Mesenchymal stem cell (in vitro differentiated cells and primary cell): ENCODE results near the gene RND3.

Experiments used
- DNase-seq: peaks from one replicate; pipeline ENCODE4 v3.0.0-alpha.2; 2013
- H2AFZ ChIP-seq: one replicate; pipeline ENCODE4 v1.6.1; 2013; ENCODE audit warnings: low read depth, mild to moderate bottlenecking, control low read depth, inconsistent platforms, low read length, moderate library complexity
- H2AK5ac ChIP-seq: 2 replicates; pipeline ENCODE4 v1.6.1; 2013; ENCODE audit warnings: low read length, moderate library complexity, mild to moderate bottlenecking, inconsistent platforms; ENCODE audit not compliant: severe bottlenecking
- H2BK120ac ChIP-seq: one replicate; pipeline ENCODE4 v1.6.1; 2013; ENCODE audit warnings: low read depth, mild to moderate bottlenecking, inconsistent platforms, low read length, moderate library complexity
- H2BK12ac ChIP-seq, 2 experiments: one replicate each; pipeline ENCODE4 v1.6.1; 2013; ENCODE audit warnings: inconsistent platforms in 2 of 2, low read length in 2 of 2, mild to moderate bottlenecking in 2 of 2, moderate library complexity in 2 of 2, control low read depth in 1 of 2
- H2BK15ac ChIP-seq: one replicate; pipeline ENCODE4 v1.6.1; 2013; ENCODE audit warnings: mild to moderate bottlenecking, low read depth, inconsistent platforms; ENCODE audit not compliant: poor library complexity, severe bottlenecking
- H2BK5ac ChIP-seq: 2 replicates; pipeline ENCODE4 v1.6.1; 2013; ENCODE audit warnings: low read depth, mild to moderate bottlenecking, low read length, control low read depth, inconsistent platforms; ENCODE audit not compliant: poor library complexity, severe bottlenecking
- H3K14ac ChIP-seq, 2 experiments: one replicate each; pipeline ENCODE4 v1.6.1; 2013; ENCODE audit warnings: inconsistent platforms in 2 of 2, low read length in 2 of 2, control low read depth in 1 of 2, mild to moderate bottlenecking in 1 of 2, moderate library complexity in 1 of 2
- H3K18ac ChIP-seq, 2 experiments: one replicate each; pipeline ENCODE4 v1.6.1; 2013; ENCODE audit warnings: inconsistent platforms in 2 of 2, low read length in 2 of 2, control low read depth in 1 of 2, low read depth in 1 of 2, mild to moderate bottlenecking in 1 of 2
- H3K23ac ChIP-seq, 2 experiments: one replicate each; pipeline ENCODE4 v1.6.1; 2013; ENCODE audit warnings: inconsistent platforms in 2 of 2, low read length in 2 of 2, mild to moderate bottlenecking in 2 of 2, moderate library complexity in 2 of 2, control low read depth in 1 of 2
- H3K27ac ChIP-seq: 2 replicates; pipeline ENCODE4 v1.5.1; 2013; ENCODE audit warnings: mild to moderate bottlenecking, moderate library complexity, low read length, control low read depth, inconsistent platforms; ENCODE audit not compliant: poor library complexity, severe bottlenecking
- H3K27me3 ChIP-seq, 2 experiments: 2 replicates each; pipeline versions ENCODE4 v1.6.1 to v1.7.0; 2013; ENCODE audit warnings: low read length in 2 of 2, mild to moderate bottlenecking in 2 of 2, moderate library complexity in 2 of 2, control low read depth in 1 of 2, inconsistent platforms in 1 of 2; ENCODE audit not compliant: control insufficient read depth in 1 of 2, insufficient read depth in 1 of 2
- H3K36me3 ChIP-seq, 2 experiments: 2 replicates each; pipeline versions ENCODE4 v1.6.1 to v1.7.0; 2013; ENCODE audit warnings: low read length in 2 of 2, control low read depth in 1 of 2, inconsistent platforms in 1 of 2, low read depth in 1 of 2, mild to moderate bottlenecking in 1 of 2; ENCODE audit not compliant: insufficient read depth in 2 of 2, control insufficient read depth in 1 of 2
- H3K4ac ChIP-seq, 2 experiments: one replicate each; pipeline ENCODE4 v1.6.1; 2013; ENCODE audit warnings: inconsistent platforms in 2 of 2, low read length in 2 of 2, mild to moderate bottlenecking in 2 of 2, moderate library complexity in 2 of 2, control low read depth in 1 of 2, low read depth in 1 of 2
- H3K4me1 ChIP-seq: 2 replicates; pipeline ENCODE4 v1.6.1; 2013; ENCODE audit warnings: low read depth, low read length, control low read depth; ENCODE audit not compliant: control insufficient read depth, insufficient read depth
- H3K4me2 ChIP-seq: 2 replicates; pipeline ENCODE4 v1.6.1; 2013; ENCODE audit warnings: low read length, mild to moderate bottlenecking, inconsistent platforms; ENCODE audit not compliant: poor library complexity, severe bottlenecking
- H3K4me3 ChIP-seq, 2 experiments: 2 replicates each; pipeline versions ENCODE4 v1.5.1 to v1.7.0; 2013; ENCODE audit warnings: low read length in 2 of 2, mild to moderate bottlenecking in 2 of 2, control low read depth in 1 of 2, low read depth in 1 of 2; ENCODE audit not compliant: insufficient read depth in 1 of 2
- H3K79me1 ChIP-seq: replicated peaks from 2 replicates; pipeline ENCODE4 v1.6.1; 2013; ENCODE audit warnings: mild to moderate bottlenecking, control low read depth, low read length, inconsistent platforms; ENCODE audit not compliant: poor library complexity, severe bottlenecking
- H3K9ac ChIP-seq: 2 replicates; pipeline ENCODE4 v1.7.0; 2013; ENCODE audit warnings: mild to moderate bottlenecking, low read length, moderate library complexity
- H3K9me3 ChIP-seq: 2 replicates; pipeline ENCODE4 v1.7.0; 2013; ENCODE audit warnings: mild to moderate bottlenecking, low read length; ENCODE audit not compliant: control insufficient read depth
- H4K8ac ChIP-seq: one replicate; pipeline ENCODE4 v1.6.1; 2013; ENCODE audit warnings: inconsistent platforms, mild to moderate bottlenecking, low read length, moderate library complexity
- H4K91ac ChIP-seq: one replicate; pipeline ENCODE4 v1.6.1; 2013; ENCODE audit warnings: mild to moderate bottlenecking, low read length, inconsistent platforms
- WGBS: methylation state at CpG from one replicate; pipeline ENCODE4 v1.1.7; 2013; ENCODE audit warnings: mixed read lengths; 5-methylcytosine and 5-hydroxymethylcytosine counted together

Gene RND3

DNA sequence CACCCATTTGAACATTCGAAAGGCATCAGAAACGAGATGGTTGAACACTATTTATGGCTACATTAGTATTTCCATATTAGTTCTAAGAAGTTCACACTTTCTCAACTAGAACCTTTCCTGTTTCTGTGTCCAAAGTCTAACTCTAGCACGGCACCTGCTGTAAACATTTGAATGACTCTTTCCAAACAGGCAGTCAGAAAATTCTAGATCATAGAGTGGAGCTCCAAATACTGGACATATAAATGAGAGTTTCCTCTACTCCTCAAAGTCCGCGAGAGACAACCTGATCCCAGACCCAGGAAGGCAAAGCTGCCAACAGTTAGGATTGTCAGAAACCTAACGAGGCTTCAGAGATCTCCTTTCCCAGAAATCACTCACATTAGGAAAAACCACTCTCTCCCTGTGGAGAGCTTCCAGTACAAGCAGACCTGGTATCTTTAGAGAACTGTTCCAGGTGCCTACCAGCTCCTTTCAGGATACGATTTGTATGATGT, 10.6 kb downstream of the RND3 start:
- Histone ChIP-seq H2BK15ac (no peak overlapping the region), H3K27me3 (no peaks in the 10 kb centered on the region), H3K4ac (no peak overlapping the region), H3K79me1 (no peaks in the 10 kb centered on the region), H2BK12ac (no peak overlapping the region), H2AK5ac (no peak overlapping the region), H2BK5ac (no peak overlapping the region), H3K23ac (no peak overlapping the region), H3K4me2 (no peak overlapping the region), H3K14ac (no peak overlapping the region), H3K27ac (peak overlapping the region; percentile 40), H3K9me3 (no peaks in the 10 kb centered on the region), H3K4me3 (peak overlapping the region in 1 of 2 experiments; percentile 62), H3K9ac (peak overlapping the region; percentile 100), H2BK120ac (no peak overlapping the region), H2AFZ (no peak overlapping the region), H3K36me3 (peaks cover 10 to 100% of the 10 kb centered on the region in 2 experiments), H3K18ac (no peak overlapping the region), H4K91ac (no peak overlapping the region), H3K4me1 (peaks cover 11% of the 10 kb centered on the region), H4K8ac (no peak overlapping the region)
- DNase-seq, result peak; percentile 45
- WGBS, result 58% methylated on average over 5 of the region's 7 CpGs

DNA sequence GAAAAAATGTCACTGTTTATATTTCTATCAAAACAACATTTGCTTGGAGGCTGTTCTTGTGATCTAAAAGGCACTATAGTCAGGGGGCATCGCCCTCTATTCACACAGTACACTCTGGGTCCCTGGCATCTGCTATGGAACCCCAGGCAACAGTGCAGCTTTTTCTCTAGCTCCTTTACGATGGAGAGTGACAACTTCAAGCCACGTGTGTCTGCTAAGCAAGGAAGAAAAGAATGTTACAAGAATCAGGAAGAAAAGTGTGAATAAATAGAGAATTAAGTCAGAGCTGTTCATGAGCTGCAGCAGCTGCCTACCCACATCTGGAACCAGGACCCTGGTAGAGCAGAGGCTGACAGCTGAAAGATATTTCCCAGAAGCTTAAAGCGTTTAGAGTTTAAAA, 11.2 kb downstream of the RND3 start:
- Histone ChIP-seq H2AFZ (no peak overlapping the region), H2BK12ac (no peak overlapping the region), H2BK15ac (no peak overlapping the region), H3K14ac (no peak overlapping the region), H2BK120ac (no peak overlapping the region), H3K4ac (no peak overlapping the region), H3K4me2 (no peak overlapping the region), H3K36me3 (peaks cover 10 to 100% of the 10 kb centered on the region in 2 experiments), H3K79me1 (no peaks in the 10 kb centered on the region), H4K8ac (no peak overlapping the region), H3K9me3 (no peaks in the 10 kb centered on the region), H3K23ac (no peak overlapping the region), H4K91ac (no peak overlapping the region), H3K18ac (no peak overlapping the region), H3K27me3 (no peaks in the 10 kb centered on the region), H3K27ac (peak overlapping the region; percentile 19), H3K4me1 (peaks cover 11% of the 10 kb centered on the region), H3K9ac (peak overlapping the region; percentile 100), H2AK5ac (no peak overlapping the region), H3K4me3 (peak overlapping the region in 1 of 2 experiments; percentile 62), H2BK5ac (no peak overlapping the region)
- WGBS, result 21% methylated on average over 4 of the region's 4 CpGs
- peak; percentile 59 for DNase-seq

DNA sequence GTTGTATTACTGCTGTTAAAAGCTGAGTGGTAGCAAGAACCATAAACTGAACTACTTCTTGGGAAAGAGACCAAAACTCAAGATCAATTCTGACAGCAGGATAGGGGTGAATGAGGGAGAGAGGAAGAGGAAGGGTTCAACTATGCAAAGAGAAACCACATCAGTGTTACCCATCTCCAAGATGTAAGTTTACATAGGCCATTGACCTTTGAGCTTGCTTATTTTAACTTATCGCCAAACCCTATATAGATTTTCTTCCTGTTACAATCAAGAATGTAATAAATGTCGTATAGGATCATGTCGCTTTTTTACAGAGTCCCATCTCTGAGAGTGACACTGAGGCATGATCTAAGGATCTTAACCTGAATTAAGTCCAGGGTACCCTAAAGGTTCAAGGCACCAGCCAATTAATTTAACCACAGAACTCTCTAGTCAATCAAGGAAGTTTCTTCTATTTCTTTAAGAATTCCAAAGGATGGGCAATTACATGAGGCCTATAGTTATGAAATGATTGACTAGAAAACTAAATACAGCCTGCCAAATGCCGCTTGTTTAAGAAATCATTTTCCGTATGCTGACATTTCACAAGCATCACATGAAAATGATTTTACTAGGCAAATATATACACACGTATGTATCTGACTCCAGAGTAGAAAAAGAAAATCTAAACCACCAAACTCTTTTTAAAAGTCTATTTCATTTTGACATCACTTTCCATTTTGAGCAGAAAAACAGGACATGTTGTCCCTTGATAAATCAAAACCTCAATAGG, 11.8 kb downstream of the RND3 start:
- peak overlapping the region; percentile 100 for H3K9ac ChIP-seq

DNA sequence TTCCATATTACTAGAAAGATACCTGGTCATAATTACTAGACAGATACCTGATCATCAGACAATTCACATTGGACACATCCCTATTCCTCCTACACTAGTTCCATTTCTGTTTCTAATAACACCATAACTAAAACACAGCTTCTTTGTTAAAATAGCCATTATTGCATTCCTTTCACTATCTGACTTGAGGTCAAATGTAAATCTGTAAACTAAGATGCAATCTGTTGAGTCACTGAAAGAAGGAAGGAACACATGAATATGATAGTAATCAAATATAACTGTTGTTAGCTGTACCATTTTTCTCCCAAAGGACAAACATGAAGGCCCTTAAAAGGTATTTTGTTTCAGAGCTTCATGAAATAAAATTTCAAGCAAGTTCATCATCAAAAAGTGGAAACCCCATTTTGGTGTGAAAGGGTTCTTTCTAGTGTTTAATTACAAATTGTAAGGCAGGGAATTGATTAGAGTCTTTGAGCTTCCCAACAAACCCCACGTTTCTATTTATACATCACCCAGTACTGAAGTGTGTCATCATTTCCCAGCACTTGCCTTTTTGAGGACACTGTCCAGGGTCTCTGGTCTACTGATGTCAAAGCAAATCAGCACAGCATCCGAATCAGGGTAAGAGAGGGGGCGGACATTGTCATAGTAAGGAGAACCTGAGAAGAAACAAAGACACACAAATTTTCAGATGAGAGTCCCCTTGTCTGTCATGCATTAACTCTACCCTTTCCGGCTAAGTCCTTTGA, 13.0 kb downstream of the RND3 start:
- no peak overlapping the region for H2BK5ac ChIP-seq
- H2BK15ac ChIP-seq, result no peak overlapping the region
- H3K27me3 ChIP-seq, result no peaks in the 10 kb centered on the region
- no peaks in the 10 kb centered on the region for H3K79me1 ChIP-seq
- H3K14ac ChIP-seq, result no peak overlapping the region
- H3K9ac ChIP-seq, result peak overlapping the region; percentile 100
- H3K4ac ChIP-seq, result no peak overlapping the region
- no peak overlapping the region for H3K18ac ChIP-seq
- peak overlapping the region in 1 of 2 experiments; percentile 28 for H2BK12ac ChIP-seq
- H3K4me2 ChIP-seq, result no peak overlapping the region
- H3K36me3 ChIP-seq, result peaks cover 17 to 100% of the 10 kb centered on the region in 2 experiments
- peak overlapping the region; percentile 57 for H2BK120ac ChIP-seq
- WGBS, result 62% methylated on average over 3 of the region's 4 CpGs
- no peak overlapping the region for H4K91ac ChIP-seq
- H3K4me3 ChIP-seq, result peak overlapping the region in 1 of 2 experiments; percentile 53
- H2AK5ac ChIP-seq, result no peak overlapping the region
- no peak overlapping the region for H3K23ac ChIP-seq
- peaks cover 11% of the 10 kb centered on the region for H3K4me1 ChIP-seq
- no peaks in the 10 kb centered on the region for H3K9me3 ChIP-seq
- H2AFZ ChIP-seq, result no peak overlapping the region
- DNase-seq, result peak; percentile 56
- no peak overlapping the region for H3K27ac ChIP-seq
- H4K8ac ChIP-seq, result no peak overlapping the region

More for the DNA sequence above, 11.8 kb downstream of the RND3 start:
- WGBS, result 74% methylated on average over 6 of the region's 6 CpGs
- DNase-seq, result no peak
- H3K14ac ChIP-seq, result no peak overlapping the region
- no peak overlapping the region for H3K4me2 ChIP-seq
- H3K18ac ChIP-seq, result peak overlapping the region in 1 of 2 experiments; percentile 50
- H3K27me3 ChIP-seq, result no peaks in the 10 kb centered on the region
- H3K36me3 ChIP-seq, result peaks cover 11 to 100% of the 10 kb centered on the region in 2 experiments
- no peak overlapping the region for H2AK5ac ChIP-seq
- H3K4me1 ChIP-seq, result peaks cover 11% of the 10 kb centered on the region
- H2BK12ac ChIP-seq, result no peak overlapping the region
- H3K23ac ChIP-seq, result no peak overlapping the region
- no peak overlapping the region for H4K8ac ChIP-seq
- H3K79me1 ChIP-seq, result no peaks in the 10 kb centered on the region
- no peak overlapping the region for H2BK120ac ChIP-seq
- H3K9me3 ChIP-seq, result no peaks in the 10 kb centered on the region
- no peak overlapping the region for H2BK5ac ChIP-seq
- H2AFZ ChIP-seq, result no peak overlapping the region
- H2BK15ac ChIP-seq, result no peak overlapping the region
- H4K91ac ChIP-seq, result no peak overlapping the region
- peak overlapping the region in 1 of 2 experiments; percentile 31 for H3K4ac ChIP-seq
- H3K4me3 ChIP-seq, result peak overlapping the region in 1 of 2 experiments; percentile 53
- H3K27ac ChIP-seq, result no peak overlapping the region
